Endothelial cell of umbilical vein (primary cell): ENCODE results near the gene PPEF1. TPM values are rescaled to one million over a fixed set of nuclear protein-coding genes. Genes with fewer than 3 reads are reported as not detected.

ENCODE experiments used
- BruUV-seq: library from RNA; stranded (reverse); fragments of 400-500 nt; replicated peaks from 2 replicates; lab custom pipeline; 2021; lab: Mats Ljungman, UMichigan
- CTCF ChIA-PET: fragments of 300-600, 350-600 bp; sonication (Branson Sonifier 250); formaldehyde crosslinking; loops from one replicate; lab custom pipeline; 2021; ENCODE audit warnings: antibody characterized with exemption, inconsistent platforms; lab: Charles Lee
- POLR2A ChIA-PET: fragments of 300-600, 350-600 bp; sonication (Branson Sonifier 250); formaldehyde crosslinking; loops from one replicate; lab custom pipeline; 2021; ENCODE audit warnings: antibody characterized with exemption, inconsistent platforms; lab: Charles Lee
- DNase-seq: peaks from one replicate; pipeline ENCODE4 v3.0.0-alpha.2; 2011; ENCODE audit warnings: low read depth, low spot score
- FAIRE-seq: peaks from 2 replicates; lab custom pipeline; 2011; peaks lifted over from hg19 to GRCh38; lab: Jason Lieb, UNC
- H2AFZ ChIP-seq: 2 replicates; pipeline ENCODE4 v1.6.0; 2012; ENCODE audit warnings: low read depth, low read length, control low read depth, inconsistent platforms
- H3K27ac ChIP-seq: 2 replicates; pipeline ENCODE4 v1.5.1; 2011; ENCODE audit warnings: low read depth, mild to moderate bottlenecking, control low read depth, low read length, moderate library complexity; ENCODE audit not compliant: insufficient read depth
- H3K27me3 ChIP-seq, 2 experiments: 2 replicates each; pipeline versions ENCODE4 v1.6.0 to v1.6.1; 2011; ENCODE audit warnings: low read length in 2 of 2, mixed read lengths in 1 of 2; ENCODE audit not compliant: control insufficient read depth in 2 of 2, insufficient read depth in 2 of 2
- H3K36me3 ChIP-seq, 2 experiments: 2 replicates in 1 of 2; 3 replicates in 1 of 2; pipeline ENCODE4 v1.5.1; 2011; ENCODE audit warnings: low read length in 2 of 2, mild to moderate bottlenecking in 1 of 2, moderate library complexity in 1 of 2; ENCODE audit not compliant: control insufficient read depth in 2 of 2, insufficient read depth in 2 of 2; ENCODE audit errors: extremely low read depth in 1 of 2
- H3K4me1 ChIP-seq: 3 replicates; pipeline ENCODE4 v1.5.1; 2011; ENCODE audit warnings: mild to moderate bottlenecking, low read length; ENCODE audit not compliant: control insufficient read depth, insufficient read depth; ENCODE audit errors: extremely low read depth
- H3K4me2 ChIP-seq: 2 replicates; pipeline ENCODE4 v1.6.1; 2011; ENCODE audit warnings: low read length, control low read depth, mixed read lengths; ENCODE audit not compliant: insufficient read depth
- H3K4me3 ChIP-seq, 3 experiments: fragments of 200-600 bp in 1 of 3; sonication (generic), shearing (Covaris generic) in 1 of 3; replicated peaks in 1 of 3; 2 replicates each; pipeline ENCODE4 v1.5.1; 2011 to 2016; ENCODE audit warnings: control low read depth in 3 of 3, low read length in 3 of 3, mild to moderate bottlenecking in 2 of 3, inconsistent platforms in 1 of 3, low read depth in 1 of 3, moderate library complexity in 1 of 3; ENCODE audit not compliant: insufficient read depth in 1 of 3
- H3K79me2 ChIP-seq: 2 replicates; pipeline ENCODE4 v1.6.0; 2012; ENCODE audit warnings: low read length, inconsistent platforms; ENCODE audit not compliant: control insufficient read depth, insufficient read depth
- H3K9ac ChIP-seq: replicated peaks from 2 replicates; pipeline ENCODE3; 2011; ENCODE audit warnings: low read length, control low read depth; ENCODE audit not compliant: insufficient read depth; ENCODE audit errors: extremely low read depth
- H3K9me1 ChIP-seq: replicated peaks from 3 replicates; pipeline ENCODE4 v1.6.0; 2011; ENCODE audit warnings: mild to moderate bottlenecking, low read length; ENCODE audit not compliant: control insufficient read depth, insufficient read depth; ENCODE audit errors: extremely low read depth
- H3K9me3 ChIP-seq: replicated peaks from 2 replicates; pipeline ENCODE4 v1.5.1; 2012; ENCODE audit warnings: low read length, inconsistent platforms; ENCODE audit not compliant: control insufficient read depth, insufficient read depth
- H4K20me1 ChIP-seq: replicated peaks from 2 replicates; pipeline ENCODE3; 2011; ENCODE audit warnings: mild to moderate bottlenecking, low read length; ENCODE audit not compliant: control insufficient read depth, insufficient read depth; ENCODE audit errors: extremely low read depth
- CTCF ChIP-seq, 2 donors: IDR thresholded peaks; 1 replicate in 1 of 2; 2 replicates in 1 of 2; pipeline ENCODE4 v1.5.1; 2011; ENCODE audit warnings: low read length in 2 of 2, mild to moderate bottlenecking in 2 of 2, moderate library complexity in 2 of 2, control low read depth in 1 of 2, inconsistent platforms in 1 of 2, low read depth in 1 of 2; ENCODE audit not compliant: insufficient read depth in 1 of 2; ENCODE audit errors: extremely low read depth in 1 of 2
- EZH2 ChIP-seq: IDR thresholded peaks from 2 replicates; pipeline ENCODE4 v1.6.1; 2012; ENCODE audit warnings: borderline replicate concordance, low read depth, mild to moderate bottlenecking, moderate library complexity, low read length, inconsistent platforms; ENCODE audit not compliant: severe bottlenecking
- FOS ChIP-seq: IDR thresholded peaks from 2 replicates; pipeline ENCODE4 v1.6.1; 2011; ENCODE audit warnings: mild to moderate bottlenecking, low read length, moderate library complexity, borderline replicate concordance; ENCODE audit not compliant: insufficient read depth
- GATA2 ChIP-seq: IDR thresholded peaks from 2 replicates; pipeline ENCODE4 v1.7.0; 2011; ENCODE audit warnings: low read depth, mild to moderate bottlenecking, moderate library complexity, mixed read lengths, low read length; ENCODE audit not compliant: insufficient read length, insufficient read depth
- JUN ChIP-seq: IDR thresholded peaks from 2 replicates; pipeline ENCODE4 v1.6.1; 2011; ENCODE audit warnings: borderline replicate concordance, low read depth; ENCODE audit not compliant: insufficient read length, insufficient read depth
- MAX ChIP-seq: IDR thresholded peaks from 2 replicates; pipeline ENCODE4 v1.6.1; 2011; ENCODE audit not compliant: insufficient read depth, insufficient read length
- MYC ChIP-seq: IDR thresholded peaks from one replicate; pipeline ENCODE4 v1.6.1; 2011; ENCODE audit warnings: mild to moderate bottlenecking, low read depth, low read length
- POLR2A ChIP-seq: IDR thresholded peaks from 2 replicates; pipeline ENCODE4 v1.6.1; 2012; ENCODE audit warnings: low read depth, mild to moderate bottlenecking, control low read depth, low read length
- POLR2AphosphoS5 ChIP-seq: IDR thresholded peaks from 2 replicates; pipeline ENCODE4 v1.6.1; 2012; ENCODE audit warnings: low read depth, mild to moderate bottlenecking, control low read depth, low read length, moderate library complexity; ENCODE audit not compliant: insufficient read depth
- dilution Hi-C: fragments of 300-500 bp; cut with MboI; formaldehyde crosslinking; loops from one replicate; pipeline ENCODE4 v1.15.0; 2019; ENCODE audit warnings: low sequenced_read_pairs; ENCODE audit not compliant: extremely low pct_ligation_motif_present
- intact Hi-C: fragments of 100-400 bp; cut with micrococcal nuclease; formaldehyde crosslinking; loops from one replicate; pipeline ENCODE4 v1.10.0; 2022
- polyA plus RNA-seq, 4 experiments: library from polyadenylated mRNA; depleted of rRNA in 3 of 4; stranded (reverse) in 3 of 4; unstranded in 1 of 4; fragments of >200 nt; gene quantifications; 2 replicates each; pipeline versions ENCODE4 v1.2.1 to v1.2.3, GENCODE V29; 2011 to 2012; ENCODE audit warnings: missing spikeins in 1 of 4
- total RNA-seq: library from RNA; stranded (reverse); gene quantifications from 2 replicates; pipeline ENCODE4 v1.2.3, GENCODE V29; 2021

PPEF1 gene
- total and polyA plus RNA-seq, 2 donors (not counting 3 experiments of a cell fraction or from before 2014, with no cell fraction given): not detected

- BruUV-seq: no TSS peak
- intact Hi-C loops: no loop called here
- no peaks in the 10 kb centered on the region for H3K4me1 ChIP-seq
- no peak overlapping the region for H3K4me3 ChIP-seq
- H3K9me1 ChIP-seq: no peaks in the 10 kb centered on the region
- H3K27ac ChIP-seq: no peak overlapping the region
- FAIRE-seq: no peak
- H3K9ac ChIP-seq: no peak overlapping the region
- no peaks in the 10 kb centered on the region for H4K20me1 ChIP-seq
- no peak for TF ChIP-seq POLR2A
- TF ChIP-seq MYC: no peak
- TF ChIP-seq GATA2: no peak
- no peak for TF ChIP-seq JUN
- TF ChIP-seq FOS: no peak
- TF ChIP-seq POLR2AphosphoS5: no peak
- H2AFZ ChIP-seq: no peak overlapping the region
- POLR2A ChIA-PET: no interaction called here
- H3K27me3 ChIP-seq: no peaks in the 10 kb centered on the region
- CTCF ChIA-PET: no interaction called here
- no peak overlapping the region for H3K4me2 ChIP-seq
- H3K36me3 ChIP-seq: no peaks in the 10 kb centered on the region
- H3K9me3 ChIP-seq: no peaks in the 10 kb centered on the region
- no peak for DNase-seq
- no peaks in the 10 kb centered on the region for H3K79me2 ChIP-seq
- dilution Hi-C loops: no loop called here
These were observed 25.4 kb upstream of the PPEF1 start for GRCh38 chrX:18681996-18682395.

GRCh38 chrX:18682979-18683387 lies 24.5 kb upstream of the PPEF1 start:
- ChIA-PET CTCF (no interaction called here), POLR2A (no interaction called here)
- Histone ChIP-seq H4K20me1 (no peaks in the 10 kb centered on the region), H3K27me3 (peaks cover 0 to 1% of the 10 kb centered on the region in 2 experiments), H3K4me3 (no peak overlapping the region), H3K79me2 (no peaks in the 10 kb centered on the region), H3K36me3 (no peaks in the 10 kb centered on the region), H2AFZ (no peak overlapping the region), H3K4me2 (no peak overlapping the region), H3K9me1 (no peaks in the 10 kb centered on the region), H3K9ac (no peak overlapping the region), H3K4me1 (no peaks in the 10 kb centered on the region), H3K27ac (no peak overlapping the region), H3K9me3 (no peaks in the 10 kb centered on the region)
- no peak for FAIRE-seq
- BruUV-seq: no TSS peak
- TF ChIP-seq POLR2AphosphoS5: no peak
- no peak for TF ChIP-seq POLR2A
- TF ChIP-seq FOS: no peak
- no peak for TF ChIP-seq MAX
- no peak for TF ChIP-seq CTCF (IDR thresholded peaks at IDR 0.05; ENCODE audit: extremely low read depth in 1 of 2, insufficient read depth in 1 of 2, low read depth in 1 of 2, low read length in 2 of 2)
- TF ChIP-seq GATA2: no peak
- no peak for TF ChIP-seq MYC
- no peak for TF ChIP-seq JUN
- TF ChIP-seq EZH2: no peak
- DNase-seq: no peak
- dilution Hi-C loops (no loop called here), intact Hi-C loops (no loop called here)
